ENCODE measurements around the gene CYB5R2. TPM values are rescaled to one million over a fixed set of nuclear protein-coding genes. Genes with fewer than 3 reads are reported as not detected.

CYB5R2 gene
- polyA plus RNA-seq, 2 of the 4 experiments (the other 2 are of a cell fraction), result 2.4 to 6.3 TPM

DNA sequence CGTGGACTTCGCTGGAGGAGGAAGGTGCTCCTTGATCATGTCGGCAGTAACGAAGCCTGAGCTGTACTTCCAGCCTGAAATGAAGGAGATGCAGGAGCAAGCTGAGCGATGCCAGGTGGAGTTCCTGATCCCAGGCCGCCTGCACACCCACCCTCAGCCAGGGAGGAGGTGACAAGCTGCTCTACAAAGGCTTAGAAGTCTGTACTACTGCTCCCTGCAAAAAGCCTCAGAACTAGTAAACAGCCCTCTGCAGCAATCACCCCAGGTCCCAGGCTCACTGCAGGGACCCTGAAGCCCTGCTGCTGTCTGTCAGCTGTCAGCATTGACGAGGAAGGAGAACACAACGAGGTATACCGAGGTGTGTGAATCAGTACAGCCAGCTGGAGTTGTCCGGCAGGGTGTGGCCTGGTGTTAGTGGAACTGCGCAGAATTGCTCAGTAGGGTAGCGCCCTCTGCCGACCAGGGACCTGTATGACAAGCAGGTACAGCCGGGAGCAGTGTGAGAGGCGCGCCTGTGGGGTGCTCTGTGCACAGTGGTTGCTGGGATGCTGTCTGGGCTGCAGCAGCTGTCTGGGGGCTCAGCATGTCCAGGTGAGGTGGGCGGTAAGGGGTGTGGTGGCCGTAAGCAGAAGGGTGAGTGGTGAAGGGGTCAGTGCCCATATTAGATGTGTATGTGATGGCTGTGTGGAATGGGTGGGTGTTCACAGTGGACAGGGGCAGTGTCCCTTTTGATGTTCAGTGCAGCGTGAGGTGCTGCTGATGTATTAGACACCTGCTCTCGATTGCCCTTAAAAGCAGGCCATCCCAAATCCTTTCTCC lies 7.6 kb downstream of the CYB5R2 start:
- Histone ChIP-seq H3K4me2 (peak overlapping the region; percentile 29; the same call in 2 of the 3 replicates), H3K9me3 (no peaks in the 10 kb centered on the region), H3K27ac (peak overlapping the region in 1 of 2 experiments; percentile 60; a peak in 3 of 6 replicates), H3K4me1 (peaks cover 4% of the 10 kb centered on the region; the same call in 2 of the 3 replicates), H3K4me3 (no peak overlapping the region)
- WGBS (ENCODE audit: missing lambda C conversion rate), result 27% methylated on average over 20 of the region's 20 CpGs
- TF ChIP-seq GATA3 (IDR thresholded peaks at IDR 0.05; ENCODE audit: borderline replicate concordance) (no peak), MAZ (IDR thresholded peaks at IDR 0.05; ENCODE audit: borderline replicate concordance, low read depth, low read length) (no peak), HOXB13 (CRISPR knock-in tag; IDR thresholded peaks at IDR 0.05; ENCODE audit: low read depth) (no peak), ZNF302 (CRISPR knock-in tag; IDR thresholded peaks at IDR 0.05) (no peak), SMC3 (IDR thresholded peaks at IDR 0.05) (peak; percentile 86), POLR2AphosphoS2 (conservative IDR thresholded peaks at IDR 0.05; ENCODE audit: low read length) (no peak), CTCF (IDR thresholded peaks at IDR 0.05) (peak; percentile 83), RAD21 (conservative IDR thresholded peaks at IDR 0.05 in 1 of 2, IDR thresholded peaks at IDR 0.05 in 1 of 2) (peak; percentile 93 to 96), CEBPB (IDR thresholded peaks at IDR 0.05) (no peak), FOXS1 (CRISPR knock-in tag; IDR thresholded peaks at IDR 0.05) (no peak), BCL3 (IDR thresholded peaks at IDR 0.05) (no peak), ATOH8 (CRISPR knock-in tag; IDR thresholded peaks at IDR 0.05; ENCODE audit: low read depth) (no peak)
- TF ChIP-seq, protein P1, sequence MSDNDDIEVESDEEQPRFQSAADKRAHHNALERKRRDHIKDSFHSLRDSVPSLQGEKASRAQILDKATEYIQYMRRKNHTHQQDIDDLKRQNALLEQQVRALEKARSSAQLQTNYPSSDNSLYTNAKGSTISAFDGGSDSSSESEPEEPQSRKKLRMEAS (IDR thresholded peaks at IDR 0.05), result no peak
- TF ChIP-seq, protein P2, sequence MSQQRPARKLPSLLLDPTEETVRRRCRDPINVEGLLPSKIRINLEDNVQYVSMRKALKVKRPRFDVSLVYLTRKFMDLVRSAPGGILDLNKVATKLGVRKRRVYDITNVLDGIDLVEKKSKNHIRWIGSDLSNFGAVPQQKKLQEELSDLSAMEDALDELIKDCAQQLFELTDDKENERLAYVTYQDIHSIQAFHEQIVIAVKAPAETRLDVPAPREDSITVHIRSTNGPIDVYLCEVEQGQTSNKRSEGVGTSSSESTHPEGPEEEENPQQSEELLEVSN (IDR thresholded peaks at IDR 0.05; ENCODE audit: borderline replicate concordance, low read depth), result no peak
- POLR2A ChIA-PET, result interaction anchor here (0.6 to 1.5 kb wide), 2 partner anchors 90 to 97 kb away, joined by 3 to 4 read pairs; no protein-coding TSS in a partner anchor
- peak; percentile 94 to 99 for ATAC-seq
- FAIRE-seq, result no peak
- CTCF ChIA-PET, result interaction anchor here (0.5 to 10.6 kb wide), 59 partner anchors 10 to 572 kb away, joined by 3 to 209 read pairs (median 5); partner anchors contain the start of gene PPFIBP2
- DNase-seq (ENCODE audit: low read depth in 1 of 2, low spot score in 1 of 2), result peak; percentile 85 to 92

GRCh38 chr11:7664867-7665266 lies 8.4 kb downstream of the CYB5R2 start:
- ATAC-seq (no peak), DNase-seq (ENCODE audit: low read depth in 1 of 2, low spot score in 1 of 2) (no peak), FAIRE-seq (no peak)
- Histone ChIP-seq H3K4me3 (no peak overlapping the region), H3K4me2 (no peak overlapping the region), H3K27ac (0 out of 6 replicates have a peak overlapping the region, but pooled peaks of 1 of the 2 experiments have one; percentile 60), H3K9me3 (no peaks in the 10 kb centered on the region), H3K4me1 (peaks cover 4% of the 10 kb centered on the region; the same call in 2 of the 3 replicates)
- POLR2A ChIA-PET, result interaction anchor here (1.5 kb wide), 1 partner anchor 90 kb away, joined by 4 read pairs; no protein-coding TSS in a partner anchor
- WGBS (ENCODE audit: missing lambda C conversion rate), result 83% methylated on average over 6 of the region's 6 CpGs
- CTCF ChIA-PET, result interaction anchor here (0.8 to 10.6 kb wide), 35 partner anchors 9 to 521 kb away, joined by 3 to 209 read pairs (median 7); partner anchors contain the start of gene PPFIBP2
- TF ChIP-seq MYC (IDR thresholded peaks at IDR 0.05; ENCODE audit: borderline replicate concordance, low read length), result no peak
- TF ChIP-seq BCL3 (IDR thresholded peaks at IDR 0.05), result no peak
- no peak for TF ChIP-seq GATA3 (IDR thresholded peaks at IDR 0.05; ENCODE audit: borderline replicate concordance)
- TF ChIP-seq HOXB13 (CRISPR knock-in tag; IDR thresholded peaks at IDR 0.05; ENCODE audit: low read depth), result no peak
- TF ChIP-seq KDM5A (IDR thresholded peaks at IDR 0.05), result no peak
- no peak for TF ChIP-seq ATOH8 (CRISPR knock-in tag; IDR thresholded peaks at IDR 0.05; ENCODE audit: low read depth)
- TF ChIP-seq, protein P2 (IDR thresholded peaks at IDR 0.05; ENCODE audit: borderline replicate concordance, low read depth), result no peak
- no peak for TF ChIP-seq JUNB (IDR thresholded peaks at IDR 0.05)
- TF ChIP-seq, protein P3, sequence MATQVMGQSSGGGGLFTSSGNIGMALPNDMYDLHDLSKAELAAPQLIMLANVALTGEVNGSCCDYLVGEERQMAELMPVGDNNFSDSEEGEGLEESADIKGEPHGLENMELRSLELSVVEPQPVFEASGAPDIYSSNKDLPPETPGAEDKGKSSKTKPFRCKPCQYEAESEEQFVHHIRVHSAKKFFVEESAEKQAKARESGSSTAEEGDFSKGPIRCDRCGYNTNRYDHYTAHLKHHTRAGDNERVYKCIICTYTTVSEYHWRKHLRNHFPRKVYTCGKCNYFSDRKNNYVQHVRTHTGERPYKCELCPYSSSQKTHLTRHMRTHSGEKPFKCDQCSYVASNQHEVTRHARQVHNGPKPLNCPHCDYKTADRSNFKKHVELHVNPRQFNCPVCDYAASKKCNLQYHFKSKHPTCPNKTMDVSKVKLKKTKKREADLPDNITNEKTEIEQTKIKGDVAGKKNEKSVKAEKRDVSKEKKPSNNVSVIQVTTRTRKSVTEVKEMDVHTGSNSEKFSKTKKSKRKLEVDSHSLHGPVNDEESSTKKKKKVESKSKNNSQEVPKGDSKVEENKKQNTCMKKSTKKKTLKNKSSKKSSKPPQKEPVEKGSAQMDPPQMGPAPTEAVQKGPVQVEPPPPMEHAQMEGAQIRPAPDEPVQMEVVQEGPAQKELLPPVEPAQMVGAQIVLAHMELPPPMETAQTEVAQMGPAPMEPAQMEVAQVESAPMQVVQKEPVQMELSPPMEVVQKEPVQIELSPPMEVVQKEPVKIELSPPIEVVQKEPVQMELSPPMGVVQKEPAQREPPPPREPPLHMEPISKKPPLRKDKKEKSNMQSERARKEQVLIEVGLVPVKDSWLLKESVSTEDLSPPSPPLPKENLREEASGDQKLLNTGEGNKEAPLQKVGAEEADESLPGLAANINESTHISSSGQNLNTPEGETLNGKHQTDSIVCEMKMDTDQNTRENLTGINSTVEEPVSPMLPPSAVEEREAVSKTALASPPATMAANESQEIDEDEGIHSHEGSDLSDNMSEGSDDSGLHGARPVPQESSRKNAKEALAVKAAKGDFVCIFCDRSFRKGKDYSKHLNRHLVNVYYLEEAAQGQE (IDR thresholded peaks at IDR 0.05), result no peak
- TF ChIP-seq HES2 (IDR thresholded peaks at IDR 0.05), result no peak

Measured in A549 (cell line).